HG02870 (cell line): Measurements from ENCODE around the gene GAS7.

Experiments
- ATAC-seq: cut with Tn5 transposase; IDR thresholded peaks from one replicate; pipeline ENCODE4 v1.9.1; 2021; ENCODE audit warnings: mild to moderate bottlenecking, moderate library complexity; ENCODE audit not compliant: unreplicated experiment

Gene GAS7

DNA sequence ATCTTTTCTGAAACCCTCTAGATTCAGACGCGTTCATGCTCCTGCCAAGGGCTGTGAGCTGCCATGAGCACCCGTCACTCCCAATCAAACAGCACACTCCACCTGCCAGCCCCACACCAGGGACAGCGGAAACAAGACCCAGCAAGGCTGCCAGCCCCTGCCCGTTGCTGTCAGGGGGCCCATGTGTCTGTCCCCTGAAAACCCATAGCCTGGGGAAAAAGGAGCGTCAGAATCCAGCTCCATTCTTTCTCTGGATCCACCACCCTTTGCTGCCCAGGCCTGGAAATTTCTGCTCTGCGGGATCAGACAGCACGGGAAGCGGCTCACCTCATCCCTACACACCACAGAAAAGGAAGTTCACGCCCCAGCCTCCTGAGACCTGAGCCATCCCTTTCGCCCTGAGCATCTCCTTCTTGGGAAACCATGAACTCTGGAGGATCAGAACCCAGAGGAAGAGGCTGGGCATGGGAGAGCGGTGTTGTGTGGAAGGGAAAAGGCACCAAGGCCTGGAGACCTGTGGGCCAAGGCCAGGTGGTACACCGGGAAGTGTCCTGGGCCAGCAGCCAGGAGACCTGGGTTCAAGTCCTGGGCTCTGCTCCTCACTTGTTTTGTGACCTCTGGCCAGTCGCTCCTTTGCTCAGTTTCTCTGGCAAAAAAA is 241.8 kb downstream of the GAS7 start:
- no peak for ATAC-seq

DNA sequence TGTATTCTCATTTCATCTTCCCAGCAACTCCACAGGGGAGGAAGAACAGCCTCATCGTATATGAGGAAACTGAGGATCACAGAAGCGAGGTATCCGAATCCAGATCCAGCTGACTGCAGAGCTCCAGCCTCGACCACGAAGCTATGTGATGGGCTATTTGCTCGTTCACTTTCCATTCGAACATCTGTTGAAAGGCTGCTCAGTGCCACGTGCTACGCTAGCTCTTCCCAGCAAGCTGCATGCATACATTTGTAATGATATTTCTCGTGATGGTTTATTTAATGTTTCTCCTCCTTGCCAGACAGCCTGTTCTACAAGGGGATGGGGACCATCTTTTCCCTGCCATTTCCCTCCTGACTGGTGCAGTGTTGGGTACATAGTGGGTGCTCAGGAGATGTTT is 244.9 kb downstream of the GAS7 start:
- ATAC-seq, result no peak

DNA sequence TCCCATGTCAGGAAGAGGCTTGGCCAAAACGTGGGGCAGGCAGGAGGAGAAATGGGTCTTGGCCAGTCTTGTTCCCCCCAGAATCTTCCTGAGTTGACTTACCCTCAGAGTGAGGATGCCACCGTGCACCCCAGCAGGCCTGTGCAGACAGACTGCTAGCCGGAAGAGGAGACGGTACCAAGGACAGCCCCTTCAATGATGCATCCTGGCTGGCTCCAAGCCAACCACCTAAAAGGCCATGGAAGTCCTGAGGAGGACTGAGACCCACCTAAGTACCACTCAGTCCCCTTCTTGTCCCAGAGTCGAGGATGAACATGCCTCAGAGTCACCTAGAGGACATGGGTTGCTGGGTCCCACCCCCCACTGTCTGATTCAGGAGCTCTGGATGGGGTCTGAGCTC is 246.6 kb downstream of the GAS7 start:
- no peak for ATAC-seq

DNA sequence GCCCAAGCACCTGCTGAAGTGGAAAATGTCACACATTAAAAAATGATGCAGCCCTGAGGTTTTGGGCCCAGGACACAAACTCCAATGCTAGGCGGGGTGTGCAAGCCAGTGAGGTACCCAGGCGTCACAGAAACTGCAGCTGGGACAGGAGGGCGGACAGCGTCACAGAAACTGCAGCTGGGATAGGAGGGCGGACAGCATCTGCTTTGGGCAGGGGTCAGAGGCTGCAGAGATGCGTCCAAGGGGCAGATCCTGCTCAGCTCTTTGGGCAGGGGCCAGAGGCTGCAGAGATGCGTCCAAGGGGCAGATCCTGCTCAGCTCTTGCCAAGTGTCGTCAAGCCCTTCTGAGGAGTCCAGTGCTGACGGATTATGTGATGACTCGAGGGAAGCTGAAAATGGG is 249.5 kb downstream of the GAS7 start:
- no peak for ATAC-seq

DNA sequence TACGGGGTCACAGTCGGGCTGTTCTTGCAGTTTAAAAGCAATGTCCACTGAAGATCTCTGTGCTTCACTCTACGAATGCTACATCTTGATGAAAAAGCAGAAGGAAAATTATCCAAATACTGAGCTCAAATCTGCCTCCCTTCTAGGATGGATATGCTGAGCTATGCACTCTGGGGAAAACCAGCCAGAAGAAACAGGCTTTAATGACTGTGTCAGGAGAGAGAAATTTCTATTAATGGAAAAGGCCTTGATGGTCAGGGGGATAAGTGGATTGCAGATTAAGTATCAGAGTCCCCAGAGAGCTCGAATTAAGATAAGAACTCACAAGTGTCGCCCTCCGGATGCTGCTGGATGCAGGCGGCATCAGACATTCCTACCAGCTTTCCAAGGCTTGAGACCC is 253.7 kb downstream of the GAS7 start:
- ATAC-seq, result no peak

DNA sequence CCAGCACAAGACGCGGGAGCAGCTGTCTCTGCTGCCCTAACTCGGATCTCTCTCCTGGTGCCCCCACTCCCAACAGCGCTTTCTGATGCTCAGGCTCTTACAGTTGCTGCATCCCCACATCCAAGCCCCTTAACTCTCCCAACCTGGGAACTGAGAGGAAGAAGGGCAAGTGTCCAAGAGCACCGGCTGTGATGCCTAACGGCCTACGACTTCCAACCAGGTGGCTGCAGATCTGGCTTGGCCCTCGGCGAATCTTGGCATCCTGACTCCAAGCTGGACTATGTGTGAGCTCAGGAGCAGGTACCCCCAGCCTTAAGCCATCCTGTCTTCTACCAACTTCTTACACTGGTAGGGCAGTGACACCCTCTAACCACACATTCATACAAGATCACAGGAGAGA is 255.1 kb downstream of the GAS7 start:
- ATAC-seq, result no peak

DNA sequence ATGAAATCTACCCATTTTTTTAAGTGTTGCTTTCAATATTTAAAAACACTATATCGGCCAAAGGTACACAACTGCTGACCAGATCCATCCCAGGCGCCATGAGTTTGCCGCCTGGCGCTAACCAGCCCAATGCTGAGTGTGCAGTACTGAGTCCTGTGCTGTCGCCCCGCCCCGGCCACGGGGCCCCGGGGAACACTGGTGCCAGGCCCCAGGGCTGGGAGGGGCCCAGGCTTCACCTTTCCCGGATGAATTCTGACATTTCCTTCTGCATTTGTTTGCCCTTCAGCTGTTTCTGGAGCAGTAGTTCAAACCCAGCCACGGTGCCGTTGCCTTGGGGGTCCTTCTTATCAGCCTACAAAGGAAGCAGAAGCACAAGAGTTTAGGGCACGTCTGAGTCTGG is 255.5 kb downstream of the GAS7 start:
- ATAC-seq, result no peak

DNA sequence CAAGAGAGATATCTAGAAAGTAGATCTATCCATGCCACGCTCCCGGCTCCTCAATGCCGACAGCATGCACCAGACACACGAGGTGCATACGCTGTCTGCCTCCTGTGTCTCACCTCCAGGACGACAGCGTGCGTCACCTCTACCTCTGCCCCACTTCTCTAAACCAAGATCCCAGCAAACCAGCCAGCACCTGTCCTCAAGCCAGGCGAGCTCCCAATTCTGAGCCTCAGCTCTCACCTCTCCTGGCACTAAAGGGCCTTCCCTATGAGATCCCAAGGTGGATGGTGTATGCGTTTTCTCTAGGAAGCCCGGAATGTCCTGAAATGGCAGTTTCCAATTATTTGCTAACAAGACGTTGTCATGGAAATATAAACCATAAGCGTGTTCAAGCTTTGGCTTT is 257.1 kb downstream of the GAS7 start:
- no peak for ATAC-seq

DNA sequence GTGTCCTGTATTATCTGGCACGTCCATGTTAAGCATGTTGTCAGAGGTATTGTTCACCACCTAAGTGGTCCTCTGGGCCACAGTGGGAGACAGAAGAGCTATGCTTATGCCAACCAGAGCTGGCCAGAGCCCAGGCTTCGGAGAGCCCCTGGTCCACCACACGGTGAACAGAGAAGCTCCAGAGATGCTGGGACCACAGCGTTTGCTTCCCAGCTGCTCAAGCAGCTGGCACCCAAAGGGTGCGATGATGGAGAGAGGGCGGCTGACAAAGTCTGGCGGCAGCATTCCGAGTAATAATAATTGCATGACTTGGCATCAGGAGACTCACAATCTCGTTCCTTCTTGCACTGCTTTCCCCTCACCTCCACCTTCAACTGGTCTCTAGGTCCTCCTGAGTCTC is 257.6 kb downstream of the GAS7 start:
- no peak for ATAC-seq

DNA sequence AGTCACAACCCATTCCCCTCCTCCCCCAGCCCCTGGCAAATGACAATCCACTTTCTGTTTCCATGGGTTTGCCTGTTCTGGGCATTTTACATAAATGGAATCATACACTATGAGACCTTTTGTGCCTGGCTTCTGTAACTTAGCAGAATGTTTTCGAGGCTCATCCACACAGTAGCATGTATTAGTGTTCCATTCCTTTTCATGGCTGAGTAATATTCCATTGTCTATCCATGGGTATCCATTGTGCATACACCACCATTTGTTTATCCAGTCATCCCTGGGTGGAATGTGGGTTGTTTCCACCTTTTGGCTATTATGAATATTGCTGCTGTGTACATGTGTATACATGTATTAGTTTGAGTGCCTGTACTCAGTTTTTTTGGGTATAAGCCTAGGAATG is 259.6 kb downstream of the GAS7 start:
- ATAC-seq, result no peak

DNA sequence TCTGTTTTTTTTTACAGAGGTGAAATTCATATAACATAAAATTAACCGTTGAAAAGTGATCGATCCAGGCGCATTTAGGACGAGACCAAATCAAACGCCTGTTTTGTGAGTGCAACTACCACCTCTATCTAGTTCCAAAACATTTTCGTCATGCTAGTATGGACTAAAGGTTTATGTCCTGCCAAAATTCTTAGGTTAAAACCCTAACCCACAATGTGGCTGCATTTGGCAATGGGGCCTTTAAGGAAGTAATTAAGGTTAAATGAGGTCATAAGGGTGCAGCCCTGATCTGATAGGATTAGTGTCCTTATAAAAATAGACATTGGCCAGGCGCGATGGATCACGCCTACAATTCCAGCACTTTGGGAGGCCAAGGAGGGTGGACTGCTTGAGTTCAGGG is 260.5 kb downstream of the GAS7 start:
- no peak for ATAC-seq

DNA sequence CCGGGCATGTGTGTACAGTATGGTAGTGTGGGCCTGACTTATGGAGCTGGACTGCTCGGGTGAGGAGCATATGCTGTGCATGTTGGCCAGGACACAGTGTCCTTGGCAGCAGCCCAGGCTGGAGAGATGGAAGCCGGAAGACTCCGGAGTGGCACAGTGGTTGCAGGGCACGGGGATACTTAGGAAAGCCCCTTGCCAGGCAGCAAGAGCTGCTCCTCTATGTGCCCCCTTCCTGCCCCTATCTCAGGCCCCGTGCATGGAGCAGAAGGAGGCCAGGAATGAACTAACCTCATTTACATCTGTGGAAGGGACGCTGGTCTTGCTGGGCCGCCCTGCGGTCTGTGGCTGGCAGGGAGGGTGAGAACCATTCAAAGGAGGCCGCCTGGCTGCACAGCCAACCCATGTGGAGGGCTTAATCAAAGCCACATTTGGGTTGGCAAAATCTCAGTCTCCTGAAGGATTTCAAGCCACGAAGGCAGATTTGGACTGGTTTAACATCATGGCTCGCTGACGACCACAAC is 261.1 kb downstream of the GAS7 start:
- ATAC-seq, result no peak

DNA sequence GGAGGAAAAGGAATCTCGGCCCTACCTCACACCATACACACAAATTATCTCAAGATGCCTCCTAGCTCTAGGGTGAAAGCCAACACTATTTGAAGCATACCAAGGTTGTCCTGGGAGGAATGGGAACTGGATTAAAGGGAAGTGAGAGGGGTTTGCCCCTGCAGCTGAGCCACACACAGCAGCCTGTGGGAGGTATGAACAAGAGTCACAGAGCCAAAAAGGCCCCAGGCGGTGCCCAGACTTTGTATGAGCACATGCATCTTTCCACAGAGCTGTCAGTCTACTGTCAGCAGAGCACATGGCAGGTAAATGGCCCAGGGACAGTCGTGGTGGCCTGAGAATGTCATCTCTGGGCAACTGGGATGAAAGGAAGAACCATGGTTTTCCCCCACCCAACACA is 262.3 kb downstream of the GAS7 start:
- no peak for ATAC-seq

DNA sequence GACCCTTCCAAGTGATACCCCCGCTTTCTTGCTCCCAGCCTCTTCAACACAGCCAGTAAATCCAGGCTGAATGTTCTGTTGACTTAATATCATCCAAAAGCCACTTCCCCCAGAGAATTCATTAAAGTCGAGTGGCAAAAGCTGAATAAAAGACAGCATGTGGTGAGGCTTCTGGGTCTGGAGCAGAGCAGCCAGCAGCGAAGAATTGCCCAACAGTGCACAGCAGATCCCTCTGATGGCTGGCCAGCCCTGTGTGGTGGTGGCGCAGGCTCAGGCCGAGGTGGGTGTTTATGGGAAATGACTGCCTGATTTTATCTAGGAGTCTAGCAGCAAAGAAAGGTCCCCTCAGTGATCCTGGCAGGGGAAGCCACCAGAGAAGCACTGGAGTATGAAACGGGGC is 263.0 kb downstream of the GAS7 start:
- no peak for ATAC-seq

DNA sequence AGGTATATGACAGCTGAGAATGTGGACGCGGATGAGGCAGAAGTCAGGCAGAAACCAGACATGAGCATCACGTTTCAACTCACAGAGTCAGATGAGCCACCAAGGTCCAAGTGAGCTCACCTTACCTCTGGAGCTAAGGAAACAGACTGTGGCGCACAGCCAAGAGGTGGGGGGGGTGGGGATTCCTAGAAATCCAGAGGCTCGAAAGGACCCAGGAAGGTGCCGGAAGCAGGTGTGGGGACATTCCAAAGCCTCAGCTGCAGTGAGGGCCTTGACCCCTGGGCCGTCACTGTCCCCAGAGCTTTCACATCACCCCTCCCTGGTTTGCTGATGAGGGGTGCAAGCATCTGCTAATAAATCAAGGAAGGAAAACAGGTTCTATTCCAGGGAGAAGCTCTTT is 264.1 kb downstream of the GAS7 start:
- no peak for ATAC-seq

DNA sequence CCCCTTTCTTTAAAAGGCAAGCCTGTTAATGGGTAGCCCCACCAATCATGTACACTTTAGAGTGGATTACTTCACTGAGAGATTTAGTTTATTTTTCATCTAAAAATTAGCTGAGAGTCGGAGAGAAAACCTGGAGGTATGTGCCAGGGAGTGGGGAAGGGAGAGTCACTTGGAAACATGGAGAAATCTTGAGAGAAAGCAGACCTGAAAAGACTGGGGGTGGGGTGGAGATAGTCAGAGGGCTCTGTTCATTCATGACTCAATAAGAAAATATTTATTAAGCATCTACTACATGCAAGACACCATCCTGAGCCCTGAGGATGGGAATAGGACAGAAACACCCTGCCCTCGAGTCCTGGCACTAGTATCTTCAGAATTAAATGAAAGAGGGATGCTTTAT is 265.9 kb downstream of the GAS7 start:
- ATAC-seq, result no peak

DNA sequence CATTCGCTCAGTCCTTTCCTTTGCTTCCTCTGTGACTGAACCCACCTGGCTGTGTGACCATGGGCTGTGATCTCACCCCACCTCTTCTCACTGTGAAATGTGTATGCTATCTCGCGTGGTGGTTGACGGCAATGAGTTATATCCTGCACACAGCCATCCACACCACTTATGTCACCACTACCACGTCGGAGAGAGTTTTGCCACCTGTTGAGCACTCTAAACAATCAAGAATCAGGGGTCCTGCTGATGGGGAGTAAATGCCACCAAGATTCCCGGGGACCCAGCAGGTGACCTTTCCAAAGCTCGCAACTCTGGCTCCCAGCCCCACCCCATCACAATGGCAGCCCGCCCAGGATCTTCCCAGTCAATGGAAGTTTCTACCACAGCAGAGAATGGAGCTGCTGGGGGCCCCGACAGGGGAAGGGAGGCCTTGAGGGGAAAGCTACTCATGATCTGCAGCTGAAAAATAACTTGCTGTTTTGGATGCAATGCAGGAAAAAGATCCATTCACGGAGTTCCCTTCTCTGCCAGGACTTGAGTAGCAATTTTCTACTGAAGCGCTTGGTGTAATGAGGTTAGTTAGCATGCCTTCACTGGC is 267.2 kb downstream of the GAS7 start:
- ATAC-seq, result no peak

DNA sequence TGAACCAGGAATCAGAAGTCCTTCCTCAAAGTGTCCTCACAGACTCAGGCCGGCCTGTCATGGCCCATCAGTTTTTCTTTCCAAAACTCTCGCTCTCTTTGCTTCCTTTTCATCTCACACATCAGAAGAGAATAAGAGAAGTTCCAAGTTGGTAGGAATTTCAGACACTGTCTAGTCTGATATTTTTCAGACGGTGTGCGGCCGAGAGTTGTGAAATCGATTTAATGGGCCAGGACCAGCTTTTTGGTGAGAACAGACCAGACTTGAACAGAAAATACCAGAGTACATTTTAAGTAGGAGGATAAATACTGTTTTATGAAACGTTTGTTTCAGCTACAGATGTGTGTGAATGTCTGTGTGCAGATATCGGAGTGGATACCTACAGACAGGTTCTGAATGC is 268.5 kb downstream of the GAS7 start:
- ATAC-seq, result no peak

DNA sequence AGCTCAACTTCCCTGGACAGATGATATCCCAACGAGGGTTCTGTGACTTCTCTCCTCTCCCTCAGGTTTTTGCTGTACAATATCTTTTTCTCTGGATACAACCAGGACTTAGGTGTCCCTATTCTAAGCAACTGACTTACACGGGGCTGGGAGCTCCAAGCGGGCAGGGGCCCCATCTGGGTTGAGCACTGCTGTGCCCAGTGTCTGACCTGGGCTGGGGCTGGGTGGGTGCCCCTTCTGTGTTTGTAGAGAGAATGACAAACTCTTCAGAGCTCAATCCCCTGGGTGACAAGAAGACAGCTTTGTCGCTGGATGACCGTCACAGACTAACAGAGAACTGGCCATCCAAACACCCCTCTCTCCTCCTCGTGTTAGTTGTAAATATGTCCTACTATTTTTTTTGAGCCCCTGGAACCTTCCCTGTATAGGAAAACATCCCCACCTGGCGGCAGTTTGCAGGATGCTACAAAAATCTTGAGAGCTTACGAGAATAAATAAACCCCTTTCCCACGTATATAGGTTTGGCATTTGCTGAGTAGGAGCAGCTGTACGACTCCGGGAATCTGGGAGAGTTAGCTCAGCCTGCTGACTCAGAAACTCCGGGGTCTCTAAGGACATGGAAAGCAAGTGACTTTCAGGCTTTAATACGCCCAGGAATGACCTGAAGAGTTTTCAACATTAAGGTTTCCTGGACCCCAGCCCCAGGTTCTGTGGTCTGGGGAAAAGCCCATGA is 269.6 kb downstream of the GAS7 start:
- ATAC-seq, result no peak

DNA sequence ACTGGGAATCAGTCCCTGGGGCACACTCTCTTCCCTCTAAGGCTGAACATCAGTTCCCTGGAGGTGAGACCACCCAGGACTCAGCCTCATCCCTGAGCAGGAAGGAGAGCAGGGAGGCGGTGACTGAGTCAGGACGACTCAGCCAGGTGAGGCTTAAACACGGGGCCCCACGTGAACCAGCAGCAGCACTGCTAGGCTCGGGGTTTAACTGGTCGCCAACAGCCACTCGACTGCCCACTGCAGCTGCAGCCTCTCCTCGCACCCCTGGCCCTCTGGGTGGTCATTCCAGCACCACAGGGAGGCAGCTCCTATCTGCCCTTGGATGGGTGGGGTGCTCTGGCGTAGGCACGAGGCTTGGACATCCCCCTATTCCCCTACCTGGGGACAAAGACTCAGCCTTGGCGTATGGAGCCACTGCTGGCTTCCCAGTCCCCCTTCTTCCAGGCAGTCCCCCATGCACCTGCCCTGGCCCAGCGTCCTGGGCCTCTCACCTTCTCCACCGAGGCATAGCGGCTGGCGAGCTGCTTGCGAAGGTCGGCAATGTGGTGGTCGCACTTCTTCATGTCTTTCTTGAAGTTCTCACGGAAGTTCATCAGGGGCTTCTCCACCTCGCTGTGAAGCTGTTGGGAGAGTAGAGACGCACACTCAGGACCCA is 272.1 kb downstream of the GAS7 start:
- ATAC-seq, result no peak

DNA sequence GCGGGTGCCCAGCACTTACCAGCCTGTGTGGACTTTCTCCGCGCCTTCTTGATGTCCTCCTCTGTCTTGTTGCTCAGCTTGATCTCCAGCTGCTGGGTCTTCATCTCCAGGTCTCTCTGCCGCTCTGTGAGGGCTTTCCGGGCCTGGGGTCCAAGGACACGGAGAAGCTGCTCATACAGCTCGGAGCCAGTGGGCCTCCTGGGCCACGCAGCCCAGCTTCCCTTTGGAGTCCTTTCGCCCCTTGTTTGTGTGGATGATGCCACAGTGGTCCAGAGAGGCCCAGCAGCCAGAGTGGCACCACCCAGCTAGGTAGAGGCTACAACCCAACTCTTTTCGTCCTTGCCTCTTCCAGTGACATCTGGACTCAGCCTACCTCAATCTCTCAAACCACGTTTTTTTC is 272.9 kb downstream of the GAS7 start:
- no peak for ATAC-seq

DNA sequence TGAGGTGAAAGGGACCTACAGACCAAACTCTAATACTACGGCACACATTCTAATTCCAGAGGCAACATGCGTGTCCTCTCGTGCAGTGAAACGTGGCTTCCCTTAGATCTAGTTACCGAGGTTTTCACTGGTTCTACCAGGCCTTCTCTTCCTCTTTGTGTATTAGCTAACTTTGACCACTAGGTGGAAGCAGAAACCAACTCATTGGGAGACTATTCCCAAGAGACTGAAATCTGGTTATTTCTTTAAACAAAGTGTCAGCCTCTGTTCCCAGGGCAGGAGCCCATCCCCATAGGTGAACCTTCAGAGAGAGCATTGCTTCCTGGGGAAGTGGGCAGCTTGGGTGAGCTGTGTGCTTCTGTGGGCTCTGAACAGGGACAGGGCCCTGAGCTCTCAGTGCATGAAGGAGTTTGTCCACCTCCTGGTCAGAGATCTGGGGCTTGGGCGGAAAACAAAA is 273.6 kb downstream of the GAS7 start:
- ATAC-seq, result peak; percentile 50
